IPS-20b (cell line): ENCODE measurements around the gene REXO1.

ENCODE experiments used
- H3K27ac ChIP-seq: one replicate; pipeline ENCODE4 v1.5.1; 2013; ENCODE audit warnings: low read length
- H3K27me3 ChIP-seq: 2 replicates; pipeline ENCODE4 v1.6.1; 2013; ENCODE audit warnings: mild to moderate bottlenecking, low read length, inconsistent platforms; ENCODE audit not compliant: insufficient read depth
- H3K36me3 ChIP-seq: 2 replicates; pipeline ENCODE4 v1.6.1; 2013; ENCODE audit warnings: low read depth, mild to moderate bottlenecking, inconsistent platforms, low read length, moderate library complexity; ENCODE audit not compliant: insufficient read depth
- H3K4me1 ChIP-seq: 2 replicates; pipeline ENCODE4 v1.6.1; 2013; ENCODE audit warnings: mild to moderate bottlenecking, control low read depth, inconsistent platforms, low read length, moderate library complexity; ENCODE audit not compliant: insufficient read depth
- H3K4me3 ChIP-seq: 2 replicates; pipeline ENCODE4 v1.5.1; 2013; ENCODE audit warnings: mild to moderate bottlenecking, low read length, inconsistent platforms
- H3K9ac ChIP-seq: 2 replicates; pipeline ENCODE4 v1.6.1; 2013; ENCODE audit warnings: low read depth, mild to moderate bottlenecking, inconsistent platforms, low read length, moderate library complexity
- H3K9me3 ChIP-seq: 2 replicates; pipeline ENCODE4 v1.6.1; 2013; ENCODE audit warnings: mild to moderate bottlenecking, low read depth, low read length, inconsistent platforms; ENCODE audit not compliant: insufficient read depth

REXO1 gene

GRCh38 chr19:1783874-1784273, 64.4 kb downstream of the REXO1 start:
- Histone ChIP-seq H3K27ac (no peak overlapping the region), H3K36me3 (no peaks in the 10 kb centered on the region), H3K4me1 (peaks cover 2% of the 10 kb centered on the region; the same call in 1 of the 2 replicates), H3K4me3 (no peak overlapping the region), H3K9me3 (peaks cover 3% of the 10 kb centered on the region; the same call in 1 of the 2 replicates), H3K9ac (no peak overlapping the region), H3K27me3 (peaks cover 66% of the 10 kb centered on the region)

GRCh38 chr19:1783354-1783753, 64.9 kb downstream of the REXO1 start:
- H3K27me3 ChIP-seq: peaks cover 66% of the 10 kb centered on the region
- no peak overlapping the region for H3K9ac ChIP-seq
- H3K27ac ChIP-seq: no peak overlapping the region
- H3K4me1 ChIP-seq: peaks cover 2% of the 10 kb centered on the region; the same call in 1 of the 2 replicates
- H3K4me3 ChIP-seq: no peak overlapping the region
- H3K36me3 ChIP-seq: no peaks in the 10 kb centered on the region
- peaks cover 3% of the 10 kb centered on the region; the same call in 1 of the 2 replicates for H3K9me3 ChIP-seq

GRCh38 chr19:1782521-1782920, 65.8 kb downstream of the REXO1 start:
- no peak overlapping the region for H3K9ac ChIP-seq
- no peaks in the 10 kb centered on the region for H3K36me3 ChIP-seq
- H3K27me3 ChIP-seq: peaks cover 69% of the 10 kb centered on the region
- no peak overlapping the region for H3K27ac ChIP-seq
- peaks cover 2% of the 10 kb centered on the region; the same call in 1 of the 2 replicates for H3K4me1 ChIP-seq
- H3K9me3 ChIP-seq: peaks cover 3% of the 10 kb centered on the region; the same call in 1 of the 2 replicates
- H3K4me3 ChIP-seq: no peak overlapping the region

GRCh38 chr19:1780272-1780958, 67.9 kb downstream of the REXO1 start:
- Histone ChIP-seq H3K36me3 (no peaks in the 10 kb centered on the region), H3K27me3 (peaks cover 86% of the 10 kb centered on the region)

GRCh38 chr19:1779574-1779973, 68.7 kb downstream of the REXO1 start:
- Histone ChIP-seq H3K4me3 (no peak overlapping the region), H3K9me3 (peaks cover 3% of the 10 kb centered on the region; the same call in 1 of the 2 replicates), H3K9ac (no peak overlapping the region), H3K36me3 (no peaks in the 10 kb centered on the region), H3K4me1 (peaks cover 2% of the 10 kb centered on the region; the same call in 1 of the 2 replicates), H3K27ac (no peak overlapping the region), H3K27me3 (peaks cover 94% of the 10 kb centered on the region)

More at GRCh38 chr19:1780272-1780958, 67.9 kb downstream of the REXO1 start:
- H3K27ac ChIP-seq: no peak overlapping the region
- peaks cover 3% of the 10 kb centered on the region; the same call in 1 of the 2 replicates for H3K9me3 ChIP-seq
- peaks cover 2% of the 10 kb centered on the region; the same call in 1 of the 2 replicates for H3K4me1 ChIP-seq
- H3K4me3 ChIP-seq: no peak overlapping the region
- no peak overlapping the region for H3K9ac ChIP-seq

GRCh38 chr19:1777149-1777548, 71.1 kb downstream of the REXO1 start:
- Histone ChIP-seq H3K9me3 (peaks cover 3% of the 10 kb centered on the region; the same call in 1 of the 2 replicates), H3K27me3 (peaks cover 92% of the 10 kb centered on the region), H3K36me3 (no peaks in the 10 kb centered on the region), H3K4me1 (peaks cover 2% of the 10 kb centered on the region; the same call in 1 of the 2 replicates), H3K4me3 (no peak overlapping the region), H3K27ac (no peak overlapping the region), H3K9ac (no peak overlapping the region)

- H3K9me3 ChIP-seq: peaks cover 2% of the 10 kb centered on the region; the same call in 1 of the 2 replicates
- peaks cover 2% of the 10 kb centered on the region; the same call in 1 of the 2 replicates for H3K4me1 ChIP-seq
- H3K27me3 ChIP-seq: peaks cover 88% of the 10 kb centered on the region
- no peak overlapping the region for H3K27ac ChIP-seq
- no peaks in the 10 kb centered on the region for H3K36me3 ChIP-seq
- H3K9ac ChIP-seq: no peak overlapping the region
- peak overlapping the region; percentile 33; the same call in 1 of the 2 replicates for H3K4me3 ChIP-seq
Observed at GRCh38 chr19:1776606-1777147, 71.6 kb downstream of the REXO1 start.

GRCh38 chr19:1775951-1776605, 72.2 kb downstream of the REXO1 start:
- no peak overlapping the region for H3K27ac ChIP-seq
- no peak overlapping the region for H3K4me3 ChIP-seq
- no peak overlapping the region for H3K9ac ChIP-seq
- H3K9me3 ChIP-seq: peaks cover under 1% of the 10 kb centered on the region; the same call in 1 of the 2 replicates
- H3K4me1 ChIP-seq: peaks cover 2% of the 10 kb centered on the region; the same call in 1 of the 2 replicates
- peaks cover 90% of the 10 kb centered on the region for H3K27me3 ChIP-seq
- no peaks in the 10 kb centered on the region for H3K36me3 ChIP-seq

GRCh38 chr19:1774989-1775772, 73.1 kb downstream of the REXO1 start:
- Histone ChIP-seq H3K4me3 (peak overlapping the region; percentile 53; the same call in 1 of the 2 replicates), H3K27ac (no peak overlapping the region), H3K36me3 (no peaks in the 10 kb centered on the region), H3K9ac (no peak overlapping the region), H3K4me1 (peaks cover 2% of the 10 kb centered on the region; the same call in 1 of the 2 replicates), H3K9me3 (peaks cover 6% of the 10 kb centered on the region; the same call in 1 of the 2 replicates), H3K27me3 (peaks cover 90% of the 10 kb centered on the region)

- Histone ChIP-seq H3K9ac (no peak overlapping the region), H3K27me3 (peaks cover 90% of the 10 kb centered on the region), H3K36me3 (no peaks in the 10 kb centered on the region), H3K4me3 (no peak overlapping the region), H3K9me3 (peaks cover 6% of the 10 kb centered on the region; the same call in 1 of the 2 replicates), H3K27ac (no peak overlapping the region), H3K4me1 (no peaks in the 10 kb centered on the region)
Observed at GRCh38 chr19:1773184-1773583, 75.1 kb downstream of the REXO1 start.
